Liver (tissue), 3 donors: ENCODE measurements around the gene HHAT.

ENCODE experiments used
- HNF4G ChIP-seq: IDR thresholded peaks from 2 replicates; pipeline ENCODE4 v1.6.1; 2016; ENCODE audit warnings: antibody characterized with exemption
- JUND ChIP-seq, 2 donors: IDR thresholded peaks; 2 replicates each; pipeline ENCODE4 v1.6.1; 2016; ENCODE audit warnings: antibody characterized with exemption in 2 of 2
- NR2F2 ChIP-seq: IDR thresholded peaks from 2 replicates; pipeline ENCODE4 v1.6.1; 2016; ENCODE audit warnings: antibody characterized with exemption
- RAD21 ChIP-seq, 2 donors: IDR thresholded peaks; 2 replicates each; pipeline ENCODE4 v1.6.1; 2016; ENCODE audit warnings: antibody characterized with exemption in 2 of 2, mild to moderate bottlenecking in 2 of 2
- RXRA ChIP-seq, 2 donors: IDR thresholded peaks; 2 replicates each; pipeline ENCODE4 v1.6.1; 2017 to 2018; ENCODE audit warnings: antibody characterized with exemption in 2 of 2, mild to moderate bottlenecking in 1 of 2
- SP1 ChIP-seq: IDR thresholded peaks from 2 replicates; pipeline ENCODE4 v1.6.1; 2018; ENCODE audit warnings: antibody characterized with exemption, mild to moderate bottlenecking
- TAF1 ChIP-seq: conservative IDR thresholded peaks from 2 replicates; pipeline ENCODE4 v1.6.1; 2016; ENCODE audit warnings: antibody characterized with exemption, mild to moderate bottlenecking
- YY1 ChIP-seq: IDR thresholded peaks from 2 replicates; pipeline ENCODE4 v1.6.1; 2016; ENCODE audit warnings: antibody characterized with exemption, mild to moderate bottlenecking
- TF ChIP-seq, protein P1 (sequence below): fragments of 150-350 bp; IDR thresholded peaks from 2 replicates; pipeline ENCODE4 v1.5.1; 2017; ENCODE audit warnings: improper control_type of control experiment, low read depth, low read length; ENCODE audit not compliant: missing input control
- TF ChIP-seq, protein P2 (sequence below): IDR thresholded peaks from 2 replicates; pipeline ENCODE4 v1.6.1; 2016; ENCODE audit warnings: antibody characterized with exemption, mild to moderate bottlenecking
- TF ChIP-seq, protein P3 (sequence below): IDR thresholded peaks from 2 replicates; pipeline ENCODE4 v1.6.1; 2016; ENCODE audit warnings: antibody characterized with exemption
- TF ChIP-seq, protein P4 (sequence below): IDR thresholded peaks from 2 replicates; pipeline ENCODE4 v1.6.1; 2016; ENCODE audit warnings: antibody characterized with exemption
- TF ChIP-seq, protein P5 (sequence below): IDR thresholded peaks from 2 replicates; pipeline ENCODE4 v1.6.1; 2016; ENCODE audit warnings: antibody characterized with exemption
- donor health status: healthy.
- donor health status: healthy.

DNA sequence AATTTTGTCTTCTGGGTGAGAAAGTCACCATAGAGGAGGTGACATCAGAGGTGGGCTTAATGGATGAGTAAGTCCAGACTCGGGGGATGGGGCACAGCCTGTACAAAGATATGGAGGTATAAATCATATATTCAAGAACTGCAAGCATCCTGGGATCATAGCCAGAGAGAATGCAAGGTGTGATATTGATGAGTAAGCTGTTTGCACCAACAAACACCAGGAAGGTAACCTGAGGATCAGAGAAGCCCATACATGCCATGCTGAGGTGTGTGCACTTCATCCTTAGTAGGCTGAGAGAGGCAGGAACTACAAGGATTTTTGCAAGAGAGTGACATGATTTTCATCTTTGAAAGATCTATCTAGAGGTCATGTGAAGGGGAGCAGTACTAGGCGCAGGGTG lies 306.4 kb downstream of the HHAT start:
- TF ChIP-seq, protein P1, sequence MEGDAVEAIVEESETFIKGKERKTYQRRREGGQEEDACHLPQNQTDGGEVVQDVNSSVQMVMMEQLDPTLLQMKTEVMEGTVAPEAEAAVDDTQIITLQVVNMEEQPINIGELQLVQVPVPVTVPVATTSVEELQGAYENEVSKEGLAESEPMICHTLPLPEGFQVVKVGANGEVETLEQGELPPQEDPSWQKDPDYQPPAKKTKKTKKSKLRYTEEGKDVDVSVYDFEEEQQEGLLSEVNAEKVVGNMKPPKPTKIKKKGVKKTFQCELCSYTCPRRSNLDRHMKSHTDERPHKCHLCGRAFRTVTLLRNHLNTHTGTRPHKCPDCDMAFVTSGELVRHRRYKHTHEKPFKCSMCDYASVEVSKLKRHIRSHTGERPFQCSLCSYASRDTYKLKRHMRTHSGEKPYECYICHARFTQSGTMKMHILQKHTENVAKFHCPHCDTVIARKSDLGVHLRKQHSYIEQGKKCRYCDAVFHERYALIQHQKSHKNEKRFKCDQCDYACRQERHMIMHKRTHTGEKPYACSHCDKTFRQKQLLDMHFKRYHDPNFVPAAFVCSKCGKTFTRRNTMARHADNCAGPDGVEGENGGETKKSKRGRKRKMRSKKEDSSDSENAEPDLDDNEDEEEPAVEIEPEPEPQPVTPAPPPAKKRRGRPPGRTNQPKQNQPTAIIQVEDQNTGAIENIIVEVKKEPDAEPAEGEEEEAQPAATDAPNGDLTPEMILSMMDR: no peak
- no peak for TF ChIP-seq TAF1
- TF ChIP-seq, protein P2, sequence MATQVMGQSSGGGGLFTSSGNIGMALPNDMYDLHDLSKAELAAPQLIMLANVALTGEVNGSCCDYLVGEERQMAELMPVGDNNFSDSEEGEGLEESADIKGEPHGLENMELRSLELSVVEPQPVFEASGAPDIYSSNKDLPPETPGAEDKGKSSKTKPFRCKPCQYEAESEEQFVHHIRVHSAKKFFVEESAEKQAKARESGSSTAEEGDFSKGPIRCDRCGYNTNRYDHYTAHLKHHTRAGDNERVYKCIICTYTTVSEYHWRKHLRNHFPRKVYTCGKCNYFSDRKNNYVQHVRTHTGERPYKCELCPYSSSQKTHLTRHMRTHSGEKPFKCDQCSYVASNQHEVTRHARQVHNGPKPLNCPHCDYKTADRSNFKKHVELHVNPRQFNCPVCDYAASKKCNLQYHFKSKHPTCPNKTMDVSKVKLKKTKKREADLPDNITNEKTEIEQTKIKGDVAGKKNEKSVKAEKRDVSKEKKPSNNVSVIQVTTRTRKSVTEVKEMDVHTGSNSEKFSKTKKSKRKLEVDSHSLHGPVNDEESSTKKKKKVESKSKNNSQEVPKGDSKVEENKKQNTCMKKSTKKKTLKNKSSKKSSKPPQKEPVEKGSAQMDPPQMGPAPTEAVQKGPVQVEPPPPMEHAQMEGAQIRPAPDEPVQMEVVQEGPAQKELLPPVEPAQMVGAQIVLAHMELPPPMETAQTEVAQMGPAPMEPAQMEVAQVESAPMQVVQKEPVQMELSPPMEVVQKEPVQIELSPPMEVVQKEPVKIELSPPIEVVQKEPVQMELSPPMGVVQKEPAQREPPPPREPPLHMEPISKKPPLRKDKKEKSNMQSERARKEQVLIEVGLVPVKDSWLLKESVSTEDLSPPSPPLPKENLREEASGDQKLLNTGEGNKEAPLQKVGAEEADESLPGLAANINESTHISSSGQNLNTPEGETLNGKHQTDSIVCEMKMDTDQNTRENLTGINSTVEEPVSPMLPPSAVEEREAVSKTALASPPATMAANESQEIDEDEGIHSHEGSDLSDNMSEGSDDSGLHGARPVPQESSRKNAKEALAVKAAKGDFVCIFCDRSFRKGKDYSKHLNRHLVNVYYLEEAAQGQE: no peak
- TF ChIP-seq SP1: no peak
- TF ChIP-seq, protein P3, sequence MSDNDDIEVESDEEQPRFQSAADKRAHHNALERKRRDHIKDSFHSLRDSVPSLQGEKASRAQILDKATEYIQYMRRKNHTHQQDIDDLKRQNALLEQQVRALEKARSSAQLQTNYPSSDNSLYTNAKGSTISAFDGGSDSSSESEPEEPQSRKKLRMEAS: no peak
- TF ChIP-seq JUND (IDR thresholded peaks at IDR 0.05): no peak
- TF ChIP-seq HNF4G: no peak
- TF ChIP-seq, protein P4, sequence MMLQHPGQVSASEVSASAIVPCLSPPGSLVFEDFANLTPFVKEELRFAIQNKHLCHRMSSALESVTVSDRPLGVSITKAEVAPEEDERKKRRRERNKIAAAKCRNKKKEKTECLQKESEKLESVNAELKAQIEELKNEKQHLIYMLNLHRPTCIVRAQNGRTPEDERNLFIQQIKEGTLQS: no peak
- TF ChIP-seq YY1: no peak
- TF ChIP-seq NR2F2: no peak
- no peak for TF ChIP-seq RXRA (IDR thresholded peaks at IDR 0.05)
- TF ChIP-seq RAD21 (IDR thresholded peaks at IDR 0.05): no peak
- TF ChIP-seq, protein P5, sequence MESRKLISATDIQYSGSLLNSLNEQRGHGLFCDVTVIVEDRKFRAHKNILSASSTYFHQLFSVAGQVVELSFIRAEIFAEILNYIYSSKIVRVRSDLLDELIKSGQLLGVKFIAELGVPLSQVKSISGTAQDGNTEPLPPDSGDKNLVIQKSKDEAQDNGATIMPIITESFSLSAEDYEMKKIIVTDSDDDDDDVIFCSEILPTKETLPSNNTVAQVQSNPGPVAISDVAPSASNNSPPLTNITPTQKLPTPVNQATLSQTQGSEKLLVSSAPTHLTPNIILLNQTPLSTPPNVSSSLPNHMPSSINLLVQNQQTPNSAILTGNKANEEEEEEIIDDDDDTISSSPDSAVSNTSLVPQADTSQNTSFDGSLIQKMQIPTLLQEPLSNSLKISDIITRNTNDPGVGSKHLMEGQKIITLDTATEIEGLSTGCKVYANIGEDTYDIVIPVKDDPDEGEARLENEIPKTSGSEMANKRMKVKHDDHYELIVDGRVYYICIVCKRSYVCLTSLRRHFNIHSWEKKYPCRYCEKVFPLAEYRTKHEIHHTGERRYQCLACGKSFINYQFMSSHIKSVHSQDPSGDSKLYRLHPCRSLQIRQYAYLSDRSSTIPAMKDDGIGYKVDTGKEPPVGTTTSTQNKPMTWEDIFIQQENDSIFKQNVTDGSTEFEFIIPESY: no peak
